K562 (cell line): Measurements from ENCODE around the gene RPL27. TPM values are rescaled to one million over a fixed set of nuclear protein-coding genes. Genes with fewer than 3 reads are reported as not detected.

Experiments
- polyA plus RNA-seq, 8 experiments: library from polyadenylated mRNA; depleted of rRNA in 4 of 8; stranded (reverse) in 5 of 8; unstranded in 3 of 8; fragments of >200 nt; fragmentation: Nextera tagmentation in 2 of 8; fragmentation: Illumina TruSeq in 1 of 8; extraction: Ambion mirVana in 2 of 8; extraction: Trizol in 1 of 8; gene quantifications; 2 replicates each; pipeline versions ENCODE4 v1.2.1 to v1.2.3, GENCODE V29; 2011 to 2014; ENCODE audit warnings: inconsistent platforms in 1 of 8, missing spikeins in 1 of 8
- small RNA-seq: library from RNA; depleted of rRNA; stranded (forward); fragments of <200 nt; gene quantifications from one replicate; pipeline ENCODE3, GENCODE V24; 2014
- total RNA-seq, 7 experiments: library from RNA; depleted of rRNA in 6 of 7; stranded (reverse); fragments of >200 nt in 6 of 7; fragmentation: Illumina TruSeq in 2 of 7; extraction: Trizol in 2 of 7; gene quantifications; 2 replicates each; pipeline versions ENCODE4 v1.2.1 to v1.2.3, GENCODE V29; 2011 to 2021; ENCODE audit warnings: low replicate concordance in 1 of 7

Gene RPL27
- total and polyA plus RNA-seq, 9 of the 15 experiments (the other 6 are each of a cell fraction or from before 2014, with no cell fraction given) = 1,539 to 6,155 (median 3,710) TPM

Small RNA genes within 50 kb of the gene (small RNA-seq; reads per million reads assigned to genes)
- gene AARSD1 = 0.55 reads per million, percentile 28 among the genes with 10 or more reads in this experiment

Other genes starting within 250 kb of the RPL27 start
Only the 7 nearest of the 21 such genes appear.
- not detected in 2 replicates for gene G6PC1, start 97.6 kb upstream of the RPL27 start, total RNA-seq (2014; rRNA removed)
- not detected in 2 replicates for gene G6PC1, start 97.6 kb upstream of the RPL27 start, total RNA-seq (2014; rRNA removed; fragmentation: Illumina TruSeq; extraction: Trizol)
- gene G6PC1, start 97.6 kb upstream of the RPL27 start, total RNA-seq (2015; rRNA removed; fragmentation: Illumina TruSeq; extraction: Trizol) = not detected in 2 replicates
- gene G6PC1, start 97.6 kb upstream of the RPL27 start, total RNA-seq (2021) = not detected in 2 replicates
- not detected in 2 replicates for gene G6PC1, start 97.6 kb upstream of the RPL27 start, polyA plus RNA-seq (2011; rRNA removed)
- gene G6PC1, start 97.6 kb upstream of the RPL27 start, polyA plus RNA-seq (2014; fragmentation: Illumina TruSeq; extraction: Trizol) = not detected in 2 replicates
- not detected for gene G6PC1, start 97.6 kb upstream of the RPL27 start, polyA plus RNA-seq (2014; fragmentation: Nextera tagmentation; extraction: Ambion mirVana)
- not detected in 2 replicates for gene G6PC1, start 97.6 kb upstream of the RPL27 start, polyA plus RNA-seq (2014; rRNA removed)
- 65.3 and 68.6 TPM in 2 replicates for gene AARSD1, start 34.0 kb upstream of the RPL27 start, total RNA-seq (2014; rRNA removed)
- 57.8 and 61.9 TPM in 2 replicates for gene AARSD1, start 34.0 kb upstream of the RPL27 start, total RNA-seq (2014; rRNA removed; fragmentation: Illumina TruSeq; extraction: Trizol)
- 56.9 and 57.4 TPM in 2 replicates for gene AARSD1, start 34.0 kb upstream of the RPL27 start, total RNA-seq (2015; rRNA removed; fragmentation: Illumina TruSeq; extraction: Trizol)
- 56.8 and 60.7 TPM in 2 replicates for gene AARSD1, start 34.0 kb upstream of the RPL27 start, total RNA-seq (2021)
- gene AARSD1, start 34.0 kb upstream of the RPL27 start, polyA plus RNA-seq (2011; rRNA removed) = 58.1 and 98.5 TPM in 2 replicates
- 67.8 and 75.1 TPM in 2 replicates for gene AARSD1, start 34.0 kb upstream of the RPL27 start, polyA plus RNA-seq (2014; fragmentation: Illumina TruSeq; extraction: Trizol)
- gene AARSD1, start 34.0 kb upstream of the RPL27 start, polyA plus RNA-seq (2014; fragmentation: Nextera tagmentation; extraction: Ambion mirVana) = 10 to 100 TPM; 51.7 to 91.5 TPM
- gene AARSD1, start 34.0 kb upstream of the RPL27 start, polyA plus RNA-seq (2014; rRNA removed) = 96.2 and 97.9 TPM in 2 replicates
- 6.0 and 12.2 TPM in 2 replicates for gene PTGES3L, start 18.3 kb upstream of the RPL27 start, total RNA-seq (2014; rRNA removed)
- 8.8 and 9.0 TPM in 2 replicates for gene PTGES3L, start 18.3 kb upstream of the RPL27 start, total RNA-seq (2014; rRNA removed; fragmentation: Illumina TruSeq; extraction: Trizol)
- 6.8 and 7.8 TPM in 2 replicates for gene PTGES3L, start 18.3 kb upstream of the RPL27 start, total RNA-seq (2015; rRNA removed; fragmentation: Illumina TruSeq; extraction: Trizol)
- 8.2 and 9.6 TPM in 2 replicates for gene PTGES3L, start 18.3 kb upstream of the RPL27 start, total RNA-seq (2021)
- 5.5 and 7.7 TPM in 2 replicates for gene PTGES3L, start 18.3 kb upstream of the RPL27 start, polyA plus RNA-seq (2011; rRNA removed)
- gene PTGES3L, start 18.3 kb upstream of the RPL27 start, polyA plus RNA-seq (2014; fragmentation: Illumina TruSeq; extraction: Trizol) = 11.8 and 12.1 TPM in 2 replicates
- 10 to 100 TPM; 11.5 to 16.0 TPM for gene PTGES3L, start 18.3 kb upstream of the RPL27 start, polyA plus RNA-seq (2014; fragmentation: Nextera tagmentation; extraction: Ambion mirVana)
- gene PTGES3L, start 18.3 kb upstream of the RPL27 start, polyA plus RNA-seq (2014; rRNA removed) = 10.9 and 14.5 TPM in 2 replicates
- 9.4 and 12.0 TPM in 2 replicates for gene RUNDC1, start 17.9 kb upstream of the RPL27 start, total RNA-seq (2014; rRNA removed)
- 6.3 and 6.6 TPM in 2 replicates for gene RUNDC1, start 17.9 kb upstream of the RPL27 start, total RNA-seq (2014; rRNA removed; fragmentation: Illumina TruSeq; extraction: Trizol)
- gene RUNDC1, start 17.9 kb upstream of the RPL27 start, total RNA-seq (2015; rRNA removed; fragmentation: Illumina TruSeq; extraction: Trizol) = 9.0 and 9.4 TPM in 2 replicates
- gene RUNDC1, start 17.9 kb upstream of the RPL27 start, total RNA-seq (2021) = 11.1 and 12.5 TPM in 2 replicates
- 8.1 and 10.5 TPM in 2 replicates for gene RUNDC1, start 17.9 kb upstream of the RPL27 start, polyA plus RNA-seq (2011; rRNA removed)
- gene RUNDC1, start 17.9 kb upstream of the RPL27 start, polyA plus RNA-seq (2014; fragmentation: Illumina TruSeq; extraction: Trizol) = 10.5 and 12.6 TPM in 2 replicates
- 1 to 10 TPM; 3.4 to 3.6 TPM for gene RUNDC1, start 17.9 kb upstream of the RPL27 start, polyA plus RNA-seq (2014; fragmentation: Nextera tagmentation; extraction: Ambion mirVana)
- gene RUNDC1, start 17.9 kb upstream of the RPL27 start, polyA plus RNA-seq (2014; rRNA removed) = 8.3 and 8.8 TPM in 2 replicates
- gene IFI35, start 8.4 kb downstream of the RPL27 start, total RNA-seq (2014; rRNA removed) = 11.7 and 13.9 TPM in 2 replicates
- gene IFI35, start 8.4 kb downstream of the RPL27 start, total RNA-seq (2014; rRNA removed; fragmentation: Illumina TruSeq; extraction: Trizol) = 3.9 and 4.7 TPM in 2 replicates
- 8.4 and 9.4 TPM in 2 replicates for gene IFI35, start 8.4 kb downstream of the RPL27 start, total RNA-seq (2015; rRNA removed; fragmentation: Illumina TruSeq; extraction: Trizol)
- 10.6 TPM in 2 replicates for gene IFI35, start 8.4 kb downstream of the RPL27 start, total RNA-seq (2021)
- 5.3 and 7.5 TPM in 2 replicates for gene IFI35, start 8.4 kb downstream of the RPL27 start, polyA plus RNA-seq (2011; rRNA removed)
- gene IFI35, start 8.4 kb downstream of the RPL27 start, polyA plus RNA-seq (2014; fragmentation: Illumina TruSeq; extraction: Trizol) = 11.3 TPM in 2 replicates
- 10 to 100 TPM in 1 of 2 experiments, 1 to 10 TPM in 1; 4.4 to 10.2 TPM for gene IFI35, start 8.4 kb downstream of the RPL27 start, polyA plus RNA-seq (2014; fragmentation: Nextera tagmentation; extraction: Ambion mirVana)
- 12.0 and 13.1 TPM in 2 replicates for gene IFI35, start 8.4 kb downstream of the RPL27 start, polyA plus RNA-seq (2014; rRNA removed)
- gene VAT1, start 24.0 kb downstream of the RPL27 start, total RNA-seq (2014; rRNA removed) = 72.5 and 96.7 TPM in 2 replicates
- gene VAT1, start 24.0 kb downstream of the RPL27 start, total RNA-seq (2014; rRNA removed; fragmentation: Illumina TruSeq; extraction: Trizol) = 58.6 and 60.6 TPM in 2 replicates
- gene VAT1, start 24.0 kb downstream of the RPL27 start, total RNA-seq (2015; rRNA removed; fragmentation: Illumina TruSeq; extraction: Trizol) = 94.7 and 97.8 TPM in 2 replicates
- 141 and 153 TPM in 2 replicates for gene VAT1, start 24.0 kb downstream of the RPL27 start, total RNA-seq (2021)
- gene VAT1, start 24.0 kb downstream of the RPL27 start, polyA plus RNA-seq (2011; rRNA removed) = 46.3 and 61.6 TPM in 2 replicates
- 108 and 109 TPM in 2 replicates for gene VAT1, start 24.0 kb downstream of the RPL27 start, polyA plus RNA-seq (2014; fragmentation: Illumina TruSeq; extraction: Trizol)
- gene VAT1, start 24.0 kb downstream of the RPL27 start, polyA plus RNA-seq (2014; fragmentation: Nextera tagmentation; extraction: Ambion mirVana) = 10 to 100 TPM; 29.4 to 46.0 TPM
- gene VAT1, start 24.0 kb downstream of the RPL27 start, polyA plus RNA-seq (2014; rRNA removed) = 62.2 and 66.7 TPM in 2 replicates
- 0.68 and 1.3 TPM in 2 replicates for gene RND2, start 26.8 kb downstream of the RPL27 start, total RNA-seq (2014; rRNA removed)
- 0.98 and 0.99 TPM in 2 replicates for gene RND2, start 26.8 kb downstream of the RPL27 start, total RNA-seq (2014; rRNA removed; fragmentation: Illumina TruSeq; extraction: Trizol)
- 1.4 TPM in 2 replicates for gene RND2, start 26.8 kb downstream of the RPL27 start, total RNA-seq (2015; rRNA removed; fragmentation: Illumina TruSeq; extraction: Trizol)
- gene RND2, start 26.8 kb downstream of the RPL27 start, total RNA-seq (2021) = 1.8 TPM in 2 replicates
- gene RND2, start 26.8 kb downstream of the RPL27 start, polyA plus RNA-seq (2011; rRNA removed) = 1.4 and 1.9 TPM in 2 replicates
- 1.3 TPM in 2 replicates for gene RND2, start 26.8 kb downstream of the RPL27 start, polyA plus RNA-seq (2014; fragmentation: Illumina TruSeq; extraction: Trizol)
- gene RND2, start 26.8 kb downstream of the RPL27 start, polyA plus RNA-seq (2014; fragmentation: Nextera tagmentation; extraction: Ambion mirVana) = under 1 TPM; 0.15 to 0.39 TPM
- gene RND2, start 26.8 kb downstream of the RPL27 start, polyA plus RNA-seq (2014; rRNA removed) = 0.77 and 1.8 TPM in 2 replicates